Measurements from ENCODE around the gene LTO1.

Gene LTO1

GRCh38 chr11:69620683-69621290 lies 54.4 kb downstream of the LTO1 start:
- no peaks in the 10 kb centered on the region for H3K36me3 ChIP-seq
- no peak for TF ChIP-seq CTCF (IDR thresholded peaks at IDR 0.05; ENCODE audit: low read depth, low read length)
- H3K27me3 ChIP-seq (ENCODE audit: insufficient read depth, low read depth, severe bottlenecking), result peaks cover 46% of the 10 kb centered on the region
- DNase-seq, result no peak
- H3K4me3 ChIP-seq (ENCODE audit: low read depth, low read length), result no peak overlapping the region
- H3K27ac ChIP-seq, result no peak overlapping the region
- peaks cover 3% of the 10 kb centered on the region for H3K9me3 ChIP-seq (ENCODE audit: severe bottlenecking)

- H3K36me3 ChIP-seq, result no peaks in the 10 kb centered on the region
- TF ChIP-seq CTCF (IDR thresholded peaks at IDR 0.05; ENCODE audit: low read depth, low read length), result no peak
- peaks cover 3% of the 10 kb centered on the region for H3K9me3 ChIP-seq (ENCODE audit: severe bottlenecking)
- H3K27ac ChIP-seq, result no peak overlapping the region
- no peak for DNase-seq
- peaks cover 49% of the 10 kb centered on the region for H3K27me3 ChIP-seq (ENCODE audit: insufficient read depth, low read depth, severe bottlenecking)
- no peak overlapping the region for H3K4me3 ChIP-seq (ENCODE audit: low read depth, low read length)
These were observed 56.9 kb downstream of the LTO1 start for GRCh38 chr11:69618237-69618636.

- Histone ChIP-seq H3K36me3 (no peaks in the 10 kb centered on the region), H3K27me3 (ENCODE audit: insufficient read depth, low read depth, severe bottlenecking) (peaks cover 45% of the 10 kb centered on the region), H3K4me3 (ENCODE audit: low read depth, low read length) (no peak overlapping the region), H3K27ac (no peak overlapping the region), H3K9me3 (ENCODE audit: severe bottlenecking) (peaks cover 3% of the 10 kb centered on the region)
- DNase-seq, result no peak
- no peak for TF ChIP-seq CTCF (IDR thresholded peaks at IDR 0.05; ENCODE audit: low read depth, low read length)
These were observed 57.5 kb downstream of the LTO1 start for GRCh38 chr11:69617682-69618081.

GRCh38 chr11:69617220-69617619 lies 57.9 kb downstream of the LTO1 start:
- no peak for TF ChIP-seq CTCF (IDR thresholded peaks at IDR 0.05; ENCODE audit: low read depth, low read length)
- Histone ChIP-seq H3K27ac (no peak overlapping the region), H3K4me3 (ENCODE audit: low read depth, low read length) (no peak overlapping the region), H3K27me3 (ENCODE audit: insufficient read depth, low read depth, severe bottlenecking) (peaks cover 44% of the 10 kb centered on the region), H3K36me3 (no peaks in the 10 kb centered on the region), H3K9me3 (ENCODE audit: severe bottlenecking) (peaks cover 3% of the 10 kb centered on the region)
- DNase-seq, result no peak

All from WERI-Rb-1 (cell line).